GDM1 (cell line): ENCODE data around the gene ONECUT2.
"Not testable (repeated sequence)": the region's sequence is repeated elsewhere in the genome, so short reads cannot be mapped to it uniquely, and the experiment has no call there.

Experiments
- DNase-seq: peaks from one replicate; lab custom pipeline; 2025; lab: John Stamatoyannopoulos, UW

The ONECUT2 gene

DNA sequence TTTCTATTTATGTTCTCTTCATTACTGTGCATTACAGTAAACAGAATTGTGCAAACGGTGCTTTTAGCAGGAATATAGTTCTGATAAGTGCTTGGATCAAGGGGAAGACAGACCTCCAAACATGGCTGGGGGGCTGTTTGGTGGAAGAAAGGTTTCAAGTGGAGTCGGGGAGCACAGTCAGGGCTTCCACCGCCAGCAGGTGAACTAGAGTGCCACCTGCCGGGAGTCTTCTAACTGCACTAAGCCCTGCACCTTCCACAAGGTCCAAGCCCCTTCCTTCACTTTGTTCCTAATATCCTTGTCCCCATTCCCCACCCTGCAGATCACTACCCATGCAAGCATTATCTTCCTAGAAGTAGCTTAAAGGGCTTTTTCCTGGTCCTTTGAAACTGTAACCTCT lies 11.1 kb downstream of the ONECUT2 start:
- DNase-seq = no peak

DNA sequence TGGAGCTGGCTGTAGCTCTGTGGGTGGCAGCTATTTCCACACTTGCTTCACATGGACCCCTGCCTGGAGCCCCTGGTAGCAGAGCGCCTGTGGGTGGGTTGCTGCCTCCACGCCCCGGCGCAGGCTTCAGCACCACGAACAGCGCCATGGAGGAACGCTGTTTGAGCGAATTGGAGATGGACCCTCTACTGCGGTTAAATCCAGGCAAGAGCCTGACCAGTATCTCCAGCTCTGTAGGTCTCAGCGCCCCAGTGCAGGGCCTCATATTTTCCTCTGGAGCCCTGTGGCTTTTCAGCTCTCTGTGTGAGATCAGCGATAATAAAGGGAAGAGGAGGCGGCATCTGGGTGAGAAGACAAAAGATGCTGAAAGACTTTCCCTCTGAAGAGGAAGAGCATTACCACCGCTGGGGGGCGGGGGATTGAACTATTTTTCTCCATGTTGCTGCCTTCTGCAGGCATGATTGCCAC lies 12.0 kb downstream of the ONECUT2 start:
- DNase-seq = peak; percentile 19

DNA sequence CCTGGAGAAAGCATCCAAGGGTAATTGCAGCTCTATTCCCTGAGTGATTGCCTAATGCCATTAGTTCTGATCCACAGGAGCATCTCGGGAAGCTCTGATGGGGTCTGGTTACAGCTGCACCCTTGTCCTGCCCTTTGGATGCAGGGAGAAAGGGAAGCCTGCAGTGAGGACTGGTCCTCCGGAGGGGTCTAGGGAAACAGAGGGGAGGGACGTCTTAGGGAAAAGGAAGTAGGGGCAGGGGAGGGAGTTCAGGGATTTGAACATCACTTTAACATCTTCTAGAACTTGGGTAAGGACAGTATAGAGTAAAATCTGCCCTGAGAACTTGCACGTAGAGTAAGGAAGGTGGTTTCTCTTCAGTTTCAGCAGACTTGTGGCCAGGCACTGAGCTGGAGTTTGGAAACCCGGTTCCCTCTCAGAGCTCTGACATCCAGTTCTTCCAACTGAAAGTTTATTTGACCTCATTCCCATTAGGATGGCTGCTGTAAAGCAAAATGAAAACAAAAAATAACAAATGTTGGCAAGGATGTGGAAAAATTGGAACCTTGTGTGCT lies 20.5 kb downstream of the ONECUT2 start:
- DNase-seq = no peak

- no peak for DNase-seq
Observed at GRCh38 chr18:57461652-57462269, 26.6 kb downstream of the ONECUT2 start.

DNA sequence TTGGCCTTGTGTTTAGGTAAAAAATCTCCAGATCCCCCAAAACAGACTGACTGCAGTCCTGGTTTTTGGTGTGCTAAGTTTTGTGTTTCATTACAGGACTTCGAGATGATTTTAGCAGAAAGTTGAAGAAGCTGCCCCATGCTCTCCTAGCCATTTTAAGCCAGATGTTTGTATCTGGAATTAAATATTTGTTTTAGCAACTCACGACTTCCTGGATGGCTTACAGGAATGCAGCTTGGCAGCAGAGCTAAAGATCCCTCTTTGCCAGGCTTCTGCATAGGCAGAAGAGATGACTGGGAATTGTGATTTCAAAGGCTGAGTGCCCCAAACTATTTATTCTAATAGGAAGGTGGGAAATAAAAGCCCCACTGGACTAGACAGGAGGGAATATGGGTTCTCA lies 31.1 kb downstream of the ONECUT2 start:
- DNase-seq = no peak

GRCh38 chr18:57466745-57467409 lies 31.7 kb downstream of the ONECUT2 start:
- DNase-seq = no peak

GRCh38 chr18:57469884-57470283 lies 34.7 kb downstream of the ONECUT2 start:
- DNase-seq = no peak

- no peak for DNase-seq
Observed at GRCh38 chr18:57475408-57475807, 40.2 kb downstream of the ONECUT2 start.

DNA sequence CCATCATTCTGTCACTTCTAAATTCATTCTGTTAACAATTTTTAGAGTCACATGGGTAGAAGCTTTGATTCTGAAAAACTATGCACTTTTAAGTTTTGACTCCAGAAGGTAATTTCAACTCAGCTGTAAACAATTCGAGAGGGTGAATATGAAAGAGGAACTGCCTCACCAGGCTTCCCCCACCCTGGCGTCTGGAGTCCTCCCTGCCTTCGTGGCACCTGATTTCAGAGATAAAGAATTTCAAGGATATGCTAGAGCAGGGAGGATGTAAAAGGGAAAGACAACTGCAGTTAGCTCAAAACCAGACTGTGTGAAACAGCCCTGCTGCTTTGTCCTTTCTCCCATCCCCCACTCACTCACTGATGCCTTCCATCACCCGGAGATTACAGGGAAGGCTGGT lies 40.7 kb downstream of the ONECUT2 start:
- no peak for DNase-seq

GRCh38 chr18:57480733-57481132 lies 45.6 kb downstream of the ONECUT2 start:
- no peak for DNase-seq

- DNase-seq = no peak
Observed at GRCh38 chr18:57497372-57498294, 62.5 kb downstream of the ONECUT2 start.

DNA sequence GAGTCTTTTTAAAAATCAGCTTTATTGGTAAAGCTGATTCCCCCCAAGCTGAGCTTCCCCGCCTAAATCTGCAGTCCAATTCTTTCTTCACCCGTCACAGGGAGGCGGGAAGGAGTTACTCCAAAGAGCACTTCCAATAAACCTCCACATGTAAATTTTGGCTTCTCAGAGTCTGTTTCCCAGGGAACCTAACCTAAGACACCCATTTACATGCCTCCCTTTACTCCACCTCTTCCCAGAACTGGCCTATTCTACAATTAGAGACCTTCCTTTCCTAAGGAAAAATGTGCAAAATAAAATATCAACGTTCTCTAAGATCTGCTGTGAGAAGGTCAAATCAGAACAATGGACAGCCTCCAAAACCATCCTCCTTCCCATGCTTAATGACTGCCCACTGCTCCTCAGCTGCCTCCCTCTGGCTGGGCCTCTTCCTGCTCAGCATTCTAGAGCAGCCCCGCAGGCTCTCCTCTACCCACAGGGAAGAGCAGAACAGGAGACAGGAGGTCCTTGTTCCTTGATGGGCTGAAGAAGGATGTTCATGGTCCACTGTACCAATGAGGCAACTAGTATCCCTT lies 63.6 kb downstream of the ONECUT2 start:
- no peak for DNase-seq

GRCh38 chr18:57502624-57503023 lies 67.5 kb downstream of the ONECUT2 start:
- DNase-seq = no peak

GRCh38 chr18:57505231-57505630 lies 70.1 kb downstream of the ONECUT2 start:
- DNase-seq = no peak

DNA sequence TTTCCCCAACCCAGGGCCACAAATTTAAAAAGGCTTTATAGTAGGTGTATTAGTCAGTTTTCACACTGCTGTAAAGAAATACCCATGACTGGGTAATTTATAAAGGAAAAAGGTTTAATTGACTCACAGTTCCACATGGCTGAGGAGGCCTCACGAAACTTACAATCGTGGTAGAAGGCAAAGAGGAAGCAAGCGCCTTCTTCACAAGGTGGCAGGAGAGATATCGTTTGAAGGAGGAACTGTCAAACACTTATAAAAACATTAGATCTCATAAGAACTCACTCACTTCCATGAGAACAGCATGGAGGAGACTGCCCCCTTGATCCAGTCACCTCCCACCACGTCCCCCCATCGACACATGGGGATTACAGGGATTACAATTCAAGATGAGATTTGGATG lies 80.9 kb downstream of the ONECUT2 start:
- DNase-seq = peak; percentile 50

DNA sequence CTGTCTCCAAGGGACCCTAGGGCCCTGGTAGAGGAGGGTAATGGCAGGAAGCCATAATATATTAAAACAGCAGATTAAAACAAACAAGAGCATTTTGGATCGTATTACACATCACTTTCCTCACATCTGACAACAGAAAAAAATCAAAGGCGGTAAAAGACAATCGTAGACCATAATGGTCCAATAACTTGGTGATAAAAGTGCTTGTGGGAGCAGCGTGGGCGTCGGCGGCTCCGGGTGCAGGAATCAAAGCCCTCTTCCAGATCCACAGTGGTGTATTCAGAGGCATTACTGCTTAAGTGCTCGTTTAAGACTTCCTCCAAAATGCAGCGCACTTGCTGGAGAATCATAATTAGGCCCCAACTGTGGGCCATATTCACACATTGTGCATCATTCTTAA lies 83.4 kb downstream of the ONECUT2 start:
- DNase-seq = no peak

- no peak for DNase-seq
Observed at GRCh38 chr18:57519668-57520424, 84.7 kb downstream of the ONECUT2 start.

DNA sequence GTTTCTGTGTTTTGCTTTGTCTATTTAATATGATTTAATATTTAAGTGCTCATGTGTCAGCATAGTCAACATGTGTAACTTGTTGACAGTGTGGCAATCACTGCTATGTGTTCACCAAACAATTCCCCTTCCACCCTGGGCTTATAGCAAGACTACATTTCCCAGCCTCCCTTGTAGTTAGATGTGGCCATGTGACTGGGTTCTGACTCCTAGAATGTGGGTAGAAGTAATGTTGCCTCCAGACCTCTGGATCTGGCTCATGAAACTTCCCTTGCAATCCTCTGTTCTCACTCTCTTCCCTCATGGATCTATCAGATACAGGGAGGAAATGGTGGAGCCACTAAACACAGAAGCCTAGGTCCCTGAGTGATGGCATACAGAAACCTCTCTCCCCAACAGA lies 87.2 kb downstream of the ONECUT2 start:
- not testable (repeated sequence) for DNase-seq

GRCh38 chr18:57523171-57523956 lies 88.2 kb downstream of the ONECUT2 start:
- DNase-seq = peak; percentile 18

DNA sequence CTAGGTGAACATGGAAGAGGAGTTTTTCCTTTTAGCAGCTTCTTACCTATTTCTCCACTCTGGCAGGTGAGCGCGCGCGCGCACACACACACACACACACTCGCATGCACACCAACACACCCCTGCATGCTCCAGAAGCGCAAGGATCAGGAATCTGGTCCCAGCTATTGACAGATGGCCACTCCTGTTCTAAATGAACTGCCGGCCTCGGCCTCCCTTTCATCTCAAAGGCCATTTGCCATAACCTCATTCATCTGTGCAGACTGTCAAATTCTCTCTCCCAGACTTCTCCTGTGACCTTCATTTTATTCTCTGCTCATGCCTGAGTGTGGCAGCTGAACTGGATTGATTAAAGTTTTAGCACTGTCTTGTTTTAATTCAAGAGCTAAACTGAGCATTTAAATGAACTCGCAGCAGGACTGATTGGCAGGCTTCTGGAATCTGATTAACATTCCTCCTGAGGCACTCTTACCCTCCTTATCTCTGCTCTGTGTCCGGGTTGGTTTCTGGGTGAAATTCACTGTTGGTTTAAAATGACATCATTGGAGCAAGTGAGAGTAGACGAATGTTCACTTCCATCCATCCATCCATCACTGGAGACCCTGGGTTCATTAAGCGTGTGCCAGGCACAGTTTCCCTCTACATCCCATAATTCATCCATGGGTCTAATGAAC lies 92.5 kb downstream of the ONECUT2 start:
- DNase-seq = no peak
